SK-N-SH (cell line): ENCODE measurements around the gene CTRB1. TPM values are rescaled to one million over a fixed set of nuclear protein-coding genes. Genes with fewer than 3 reads are reported as not detected.

Experiments
- CTCF ChIA-PET: fragments of 300-600, 350-600 bp; formaldehyde crosslinking; extraction: SDS; loops from one replicate; lab custom pipeline; 2021; lab: Yijun Ruan, JAX
- POLR2A ChIA-PET: fragments of 350-600 bp; sonication (Branson Sonifier 250); formaldehyde crosslinking; extraction: SDS; loops from one replicate; lab custom pipeline; 2020; ENCODE audit warnings: antibody characterized with exemption, inconsistent platforms; lab: Yijun Ruan, JAX
- DNase-seq: peaks from one replicate; pipeline ENCODE4 v3.0.0; 2012
- H2AFZ ChIP-seq: fragments of 200-600 bp; sonication (generic); 2 replicates; pipeline ENCODE4 v1.8.1; 2016; ENCODE audit warnings: antibody characterized with exemption, mild to moderate bottlenecking, low read depth
- H3F3A ChIP-seq: fragments of 200-600 bp; sonication (generic); replicated peaks from 2 replicates; pipeline ENCODE3; 2016; ENCODE audit warnings: antibody characterized with exemption, mild to moderate bottlenecking; ENCODE audit not compliant: insufficient read depth
- H3K27ac ChIP-seq, 2 experiments: fragments of 200-500 bp in 1 of 2; fragments of 200-600 bp in 1 of 2; sonication (Bioruptor generic) in 1 of 2; sonication (generic), shearing (Covaris generic) in 1 of 2; 2 replicates each; pipeline versions ENCODE4 v1.5.1 to v1.6.1; 2014 to 2016; ENCODE audit warnings: low read depth in 2 of 2, inconsistent platforms in 1 of 2, low read length in 1 of 2, mild to moderate bottlenecking in 1 of 2, mixed read lengths in 1 of 2
- H3K27me3 ChIP-seq: fragments of 200-600 bp; sonication (generic), shearing (Covaris generic); 2 replicates; pipeline ENCODE4 v1.6.1; 2016; ENCODE audit warnings: mixed run types; ENCODE audit not compliant: insufficient read depth
- H3K36me3 ChIP-seq, 2 experiments: fragments of 200-500 bp in 1 of 2; fragments of 200-600 bp in 1 of 2; sonication (Bioruptor generic) in 1 of 2; sonication (generic) in 1 of 2; replicated peaks in 1 of 2; 2 replicates each; pipeline versions ENCODE3 to v1.5.1; 2014 to 2016; ENCODE audit warnings: low read length in 1 of 2, mild to moderate bottlenecking in 1 of 2; ENCODE audit not compliant: insufficient read depth in 2 of 2, control insufficient read depth in 1 of 2
- H3K4me1 ChIP-seq, 2 experiments: fragments of 200-500 bp in 1 of 2; fragments of 200-600 bp in 1 of 2; sonication (Bioruptor generic) in 1 of 2; sonication (generic), shearing (Covaris generic) in 1 of 2; 2 replicates each; pipeline versions ENCODE4 v1.5.1 to v1.6.1; 2014 to 2016; ENCODE audit warnings: low read depth in 1 of 2, low read length in 1 of 2, mixed run types in 1 of 2; ENCODE audit not compliant: insufficient read depth in 2 of 2, control insufficient read depth in 1 of 2
- H3K4me2 ChIP-seq: fragments of 200-600 bp; sonication (generic), shearing (Covaris generic); 2 replicates; pipeline ENCODE4 v1.6.1; 2017; ENCODE audit warnings: mixed run types
- H3K4me3 ChIP-seq, 2 experiments: fragments of 200-500 bp in 1 of 2; fragments of 200-600 bp in 1 of 2; sonication (Bioruptor generic) in 1 of 2; sonication (generic), shearing (Covaris generic) in 1 of 2; 2 replicates each; pipeline versions ENCODE4 v1.5.1 to v1.8.1; 2014 to 2016; ENCODE audit warnings: low read depth in 2 of 2, inconsistent platforms in 1 of 2, low read length in 1 of 2, mild to moderate bottlenecking in 1 of 2, mixed read lengths in 1 of 2, moderate library complexity in 1 of 2
- H3K79me2 ChIP-seq: fragments of 200-600 bp; sonication (generic); 2 replicates; pipeline ENCODE4 v1.8.1; 2017; ENCODE audit warnings: mild to moderate bottlenecking; ENCODE audit not compliant: insufficient read depth
- H3K9ac ChIP-seq: fragments of 200-600 bp; sonication (generic); 2 replicates; pipeline ENCODE4 v1.6.1; 2017; ENCODE audit warnings: mixed run types
- H3K9me2 ChIP-seq: fragments of 200-600 bp; sonication (generic); 2 replicates; pipeline ENCODE4 v1.6.1; 2017; ENCODE audit warnings: mixed run types
- H3K9me3 ChIP-seq: fragments of 200-600 bp; sonication (generic); 2 replicates; pipeline ENCODE4 v1.6.1; 2017; ENCODE audit warnings: mixed run types, mild to moderate bottlenecking, moderate library complexity
- H4K20me1 ChIP-seq: fragments of 200-600 bp; sonication (generic); 2 replicates; pipeline ENCODE4 v1.6.1; 2017; ENCODE audit warnings: mild to moderate bottlenecking, mixed run types; ENCODE audit not compliant: insufficient read depth
- ELF1 ChIP-seq: IDR thresholded peaks from 2 replicates; pipeline ENCODE4 v1.4.0; 2012
- EP300 ChIP-seq, 2 experiments: IDR thresholded peaks; 2 replicates each; pipeline versions ENCODE4 v1.4.0 to v1.6.1; 2012; ENCODE audit warnings: borderline replicate concordance in 1 of 2, low read depth in 1 of 2, low read length in 1 of 2
- EZH2phosphoT487 ChIP-seq: fragments of 200-600 bp; sonication (generic); IDR thresholded peaks from 2 replicates; pipeline ENCODE4 v1.6.1; 2017; ENCODE audit warnings: low read depth, mixed run types, mild to moderate bottlenecking, antibody characterized with exemption, moderate library complexity, borderline replicate concordance
- FOSL2 ChIP-seq: IDR thresholded peaks from 2 replicates; pipeline ENCODE4 v1.4.0; 2012; ENCODE audit warnings: low read depth, mild to moderate bottlenecking, moderate library complexity, borderline replicate concordance
- FOXJ3 ChIP-seq: sonication (generic); formaldehyde crosslinking; IDR thresholded peaks from 2 replicates; pipeline ENCODE4 v1.5.1; 2020; ENCODE audit warnings: mild to moderate bottlenecking, missing genetic modification reagents
- GABPA ChIP-seq: IDR thresholded peaks from 2 replicates; pipeline ENCODE4 v1.4.0; 2012; ENCODE audit warnings: low read depth, mild to moderate bottlenecking
- JUND ChIP-seq: IDR thresholded peaks from 2 replicates; pipeline ENCODE4 v1.4.0; 2012
- NFIC ChIP-seq: IDR thresholded peaks from 2 replicates; pipeline ENCODE4 v1.4.0; 2012; ENCODE audit warnings: borderline replicate concordance
- NRF1 ChIP-seq: IDR thresholded peaks from 2 replicates; pipeline ENCODE4 v1.6.1; 2012; ENCODE audit warnings: low read depth, mild to moderate bottlenecking, low read length
- RCOR1 ChIP-seq: fragments of 150-350 bp; IDR thresholded peaks from 2 replicates; pipeline ENCODE4 v1.6.1; 2017; ENCODE audit warnings: antibody characterized with exemption, low read length
- RXRA ChIP-seq: IDR thresholded peaks from 2 replicates; pipeline ENCODE4 v1.4.0; 2012; ENCODE audit warnings: low read depth, mild to moderate bottlenecking, borderline replicate concordance
- SMC3 ChIP-seq: IDR thresholded peaks from 2 replicates; pipeline ENCODE4 v1.6.1; 2012; ENCODE audit warnings: low read depth, low read length, improper control_type of control experiment
- TAF1 ChIP-seq: IDR thresholded peaks from 2 replicates; pipeline ENCODE4 v1.6.1; 2012; ENCODE audit warnings: low read depth, mild to moderate bottlenecking, low read length, moderate library complexity, borderline replicate concordance
- TCF12 ChIP-seq: IDR thresholded peaks from 2 replicates; pipeline ENCODE4 v1.4.0; 2012
- YY1 ChIP-seq: IDR thresholded peaks from 2 replicates; pipeline ENCODE4 v1.4.0; 2012; ENCODE audit warnings: low read depth, mild to moderate bottlenecking
- WGBS: methylation state at CpG from one replicate; pipeline ENCODE4 v1.1.6; 2017; ENCODE audit warnings: low lambda C conversion rate; 5-methylcytosine and 5-hydroxymethylcytosine counted together
- polyA plus RNA-seq, 3 experiments: library from polyadenylated mRNA; depleted of rRNA; stranded (reverse); fragments of >200 nt; gene quantifications; 2 replicates each; pipeline ENCODE4 v1.2.3, GENCODE V29; 2012
- TF ChIP-seq, protein P1 (sequence below): IDR thresholded peaks from 2 replicates; pipeline ENCODE4 v1.4.0; 2012; ENCODE audit warnings: low read depth, borderline replicate concordance
- TF ChIP-seq, protein P2 (sequence below): fragments of 150-350 bp; IDR thresholded peaks from 2 replicates; pipeline ENCODE4 v1.6.1; 2016; ENCODE audit warnings: mild to moderate bottlenecking, low read depth, low read length
- TF ChIP-seq, protein P3 (sequence below): fragments of 150-350 bp; IDR thresholded peaks from 2 replicates; pipeline ENCODE4 v1.6.1; 2017; ENCODE audit warnings: antibody characterized with exemption, low read length, low read depth, borderline replicate concordance
- TF ChIP-seq, protein P4 (sequence below): IDR thresholded peaks from 2 replicates; pipeline ENCODE4 v1.4.0; 2012; ENCODE audit warnings: low read depth, borderline replicate concordance

The CTRB1 gene
- polyA plus RNA-seq, 1 of the 3 experiments (the other 2 are of a cell fraction), result not detected

DNA sequence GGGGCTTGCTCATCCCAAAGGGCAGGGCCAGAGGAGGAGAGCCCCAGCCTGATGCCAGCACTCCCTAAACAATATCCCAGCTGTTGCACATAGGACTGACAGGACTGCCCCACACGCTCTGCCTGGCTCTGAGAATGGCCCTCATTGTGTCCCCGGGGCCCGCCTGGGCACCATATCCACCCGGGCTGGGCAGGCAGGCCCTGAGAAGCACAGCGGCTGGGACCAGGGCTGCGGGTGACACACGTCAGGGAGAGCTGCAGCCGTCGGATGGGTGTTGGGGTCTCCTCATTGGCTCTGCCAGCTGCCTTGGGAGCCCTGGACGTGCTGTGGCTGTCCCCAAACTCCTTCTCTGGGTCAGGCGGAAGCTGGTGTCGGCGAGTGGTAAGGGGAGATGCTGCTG lies 28.5 kb downstream of the CTRB1 start:
- H3K4me1 ChIP-seq, result peaks cover 64 to 68% of the 10 kb centered on the region in 2 experiments
- WGBS, result no CpG with 5 or more reads among the region's 13 CpGs
- H3K9me3 ChIP-seq, result no peaks in the 10 kb centered on the region
- peaks cover 0 to 11% of the 10 kb centered on the region in 2 experiments for H3K36me3 ChIP-seq
- H2AFZ ChIP-seq, result no peak overlapping the region
- H3K27me3 ChIP-seq, result no peaks in the 10 kb centered on the region
- H3K4me2 ChIP-seq, result peak overlapping the region; percentile 81
- peaks cover 94% of the 10 kb centered on the region for H3K79me2 ChIP-seq
- peak overlapping the region in 1 of 2 experiments; percentile 98; a peak in 3 of 4 replicates for H3K27ac ChIP-seq
- CTCF ChIA-PET, result interaction anchor here (1.4 to 5.0 kb wide), 2 partner anchors 13 to 138 kb away, joined by 3 to 35 read pairs; no protein-coding TSS in a partner anchor
- no peaks in the 10 kb centered on the region for H3K9me2 ChIP-seq
- peaks cover 52% of the 10 kb centered on the region for H4K20me1 ChIP-seq
- no peak overlapping the region for H3K4me3 ChIP-seq
- peak overlapping the region; percentile 98 for H3K9ac ChIP-seq
- TF ChIP-seq, protein P1, sequence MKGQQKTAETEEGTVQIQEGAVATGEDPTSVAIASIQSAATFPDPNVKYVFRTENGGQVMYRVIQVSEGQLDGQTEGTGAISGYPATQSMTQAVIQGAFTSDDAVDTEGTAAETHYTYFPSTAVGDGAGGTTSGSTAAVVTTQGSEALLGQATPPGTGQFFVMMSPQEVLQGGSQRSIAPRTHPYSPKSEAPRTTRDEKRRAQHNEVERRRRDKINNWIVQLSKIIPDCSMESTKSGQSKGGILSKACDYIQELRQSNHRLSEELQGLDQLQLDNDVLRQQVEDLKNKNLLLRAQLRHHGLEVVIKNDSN, result no peak
- no peak for TF ChIP-seq RXRA
- no peak for TF ChIP-seq EZH2phosphoT487
- TF ChIP-seq RCOR1, result no peak
- TF ChIP-seq FOXJ3, result no peak
- no peak for TF ChIP-seq JUND
- TF ChIP-seq TCF12, result no peak
- TF ChIP-seq YY1, result no peak
- no peak for TF ChIP-seq TAF1
- no peak for TF ChIP-seq ELF1
- TF ChIP-seq GABPA, result no peak
- TF ChIP-seq SMC3, result no peak
- TF ChIP-seq NRF1, result no peak
- no peak for TF ChIP-seq EP300 (IDR thresholded peaks at IDR 0.05; ENCODE audit: borderline replicate concordance in 1 of 2, low read depth in 1 of 2, low read length in 1 of 2)
- TF ChIP-seq, protein P2, sequence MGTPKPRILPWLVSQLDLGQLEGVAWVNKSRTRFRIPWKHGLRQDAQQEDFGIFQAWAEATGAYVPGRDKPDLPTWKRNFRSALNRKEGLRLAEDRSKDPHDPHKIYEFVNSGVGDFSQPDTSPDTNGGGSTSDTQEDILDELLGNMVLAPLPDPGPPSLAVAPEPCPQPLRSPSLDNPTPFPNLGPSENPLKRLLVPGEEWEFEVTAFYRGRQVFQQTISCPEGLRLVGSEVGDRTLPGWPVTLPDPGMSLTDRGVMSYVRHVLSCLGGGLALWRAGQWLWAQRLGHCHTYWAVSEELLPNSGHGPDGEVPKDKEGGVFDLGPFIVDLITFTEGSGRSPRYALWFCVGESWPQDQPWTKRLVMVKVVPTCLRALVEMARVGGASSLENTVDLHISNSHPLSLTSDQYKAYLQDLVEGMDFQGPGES, result no peak
- no peak for TF ChIP-seq NFIC
- no peak for TF ChIP-seq FOSL2
- TF ChIP-seq, protein P3, sequence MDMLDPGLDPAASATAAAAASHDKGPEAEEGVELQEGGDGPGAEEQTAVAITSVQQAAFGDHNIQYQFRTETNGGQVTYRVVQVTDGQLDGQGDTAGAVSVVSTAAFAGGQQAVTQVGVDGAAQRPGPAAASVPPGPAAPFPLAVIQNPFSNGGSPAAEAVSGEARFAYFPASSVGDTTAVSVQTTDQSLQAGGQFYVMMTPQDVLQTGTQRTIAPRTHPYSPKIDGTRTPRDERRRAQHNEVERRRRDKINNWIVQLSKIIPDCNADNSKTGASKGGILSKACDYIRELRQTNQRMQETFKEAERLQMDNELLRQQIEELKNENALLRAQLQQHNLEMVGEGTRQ, result no peak
- TF ChIP-seq, protein P4, sequence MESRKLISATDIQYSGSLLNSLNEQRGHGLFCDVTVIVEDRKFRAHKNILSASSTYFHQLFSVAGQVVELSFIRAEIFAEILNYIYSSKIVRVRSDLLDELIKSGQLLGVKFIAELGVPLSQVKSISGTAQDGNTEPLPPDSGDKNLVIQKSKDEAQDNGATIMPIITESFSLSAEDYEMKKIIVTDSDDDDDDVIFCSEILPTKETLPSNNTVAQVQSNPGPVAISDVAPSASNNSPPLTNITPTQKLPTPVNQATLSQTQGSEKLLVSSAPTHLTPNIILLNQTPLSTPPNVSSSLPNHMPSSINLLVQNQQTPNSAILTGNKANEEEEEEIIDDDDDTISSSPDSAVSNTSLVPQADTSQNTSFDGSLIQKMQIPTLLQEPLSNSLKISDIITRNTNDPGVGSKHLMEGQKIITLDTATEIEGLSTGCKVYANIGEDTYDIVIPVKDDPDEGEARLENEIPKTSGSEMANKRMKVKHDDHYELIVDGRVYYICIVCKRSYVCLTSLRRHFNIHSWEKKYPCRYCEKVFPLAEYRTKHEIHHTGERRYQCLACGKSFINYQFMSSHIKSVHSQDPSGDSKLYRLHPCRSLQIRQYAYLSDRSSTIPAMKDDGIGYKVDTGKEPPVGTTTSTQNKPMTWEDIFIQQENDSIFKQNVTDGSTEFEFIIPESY, result no peak
- TF ChIP-seq, all 33 proteins: peak for 0
- no peak for DNase-seq
- POLR2A ChIA-PET, result no interaction called here
- peaks cover 24% of the 10 kb centered on the region for H3F3A ChIP-seq
